HEK293T (cell line): ENCODE results near the gene ITLN2.
"Not testable (repeated sequence)": the region's sequence is repeated elsewhere in the genome, so short reads cannot be mapped to it uniquely, and the experiment has no call there.

Source experiments
- ARNT ChIP-seq: fragments of 450-650 bp; IDR thresholded peaks from 2 replicates; pipeline ENCODE4 v1.6.1; 2017; ENCODE audit warnings: mild to moderate bottlenecking
- BHLHE40 ChIP-seq: fragments of 450-650 bp; IDR thresholded peaks from 2 replicates; pipeline ENCODE4 v1.6.1; 2016; ENCODE audit warnings: mild to moderate bottlenecking, moderate library complexity, borderline replicate concordance
- CTBP1 ChIP-seq: fragments of 450-650 bp; IDR thresholded peaks from 2 replicates; pipeline ENCODE4 v1.6.1; 2016; ENCODE audit warnings: borderline replicate concordance
- ELF4 ChIP-seq: fragments of 450-650 bp; IDR thresholded peaks from 2 replicates; pipeline ENCODE4 v1.6.1; 2017; ENCODE audit warnings: antibody characterized with exemption
- FOXA1 ChIP-seq: fragments of 450-650 bp; IDR thresholded peaks from 2 replicates; pipeline ENCODE4 v1.6.1; 2016; ENCODE audit warnings: mild to moderate bottlenecking
- FOXK2 ChIP-seq: fragments of 450-650 bp; IDR thresholded peaks from 2 replicates; pipeline ENCODE4 v1.6.1; 2016; ENCODE audit warnings: mild to moderate bottlenecking
- FOXM1 ChIP-seq: fragments of 450-650 bp; IDR thresholded peaks from 2 replicates; pipeline ENCODE4 v1.6.1; 2017; ENCODE audit warnings: mild to moderate bottlenecking, borderline replicate concordance
- HDGF ChIP-seq: fragments of 450-650 bp; IDR thresholded peaks from 2 replicates; pipeline ENCODE4 v1.6.1; 2017; ENCODE audit warnings: antibody characterized with exemption, borderline replicate concordance
- LEF1 ChIP-seq: fragments of 450-650 bp; IDR thresholded peaks from 2 replicates; pipeline ENCODE4 v1.6.1; 2017; ENCODE audit warnings: mild to moderate bottlenecking, borderline replicate concordance
- NFRKB ChIP-seq: fragments of 450-650 bp; IDR thresholded peaks from 2 replicates; pipeline ENCODE4 v1.6.1; 2016; ENCODE audit warnings: mild to moderate bottlenecking, moderate library complexity
- SP1 ChIP-seq: fragments of 450-650 bp; IDR thresholded peaks from 2 replicates; pipeline ENCODE4 v1.6.1; 2017
- SUZ12 ChIP-seq: fragments of 450-650 bp; IDR thresholded peaks from 2 replicates; pipeline ENCODE4 v1.6.1; 2016; ENCODE audit warnings: mild to moderate bottlenecking
- TARDBP ChIP-seq: fragments of 450-650 bp; IDR thresholded peaks from 2 replicates; pipeline ENCODE4 v1.6.1; 2016
- ZNF384 ChIP-seq: fragments of 450-650 bp; IDR thresholded peaks from 2 replicates; pipeline ENCODE4 v1.6.1; 2016

DNA sequence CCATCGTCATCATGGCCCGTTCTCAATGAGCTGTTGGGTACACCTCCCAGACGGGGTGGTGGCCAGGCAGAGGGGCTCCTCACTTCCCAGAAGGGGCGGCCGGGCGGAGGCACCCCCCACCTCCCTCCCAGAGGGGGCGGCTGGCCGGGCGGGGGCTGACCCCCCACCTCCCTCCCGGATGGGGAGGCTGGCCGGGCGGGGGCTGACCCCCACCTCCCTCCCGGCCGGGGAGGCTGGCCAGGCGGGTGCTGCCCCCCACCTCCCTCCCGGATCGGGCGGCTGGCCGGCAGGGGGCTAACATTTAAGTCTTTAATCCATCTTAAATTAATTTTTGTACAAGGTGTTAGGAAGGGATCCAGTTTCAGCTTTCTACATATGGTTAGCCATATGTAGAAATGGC lies 17.9 kb downstream of the ITLN2 start:
- not testable (repeated sequence) for TF ChIP-seq FOXM1, ELF4, CTBP1, FOXK2, SP1, NFRKB, BHLHE40, FOXA1, TARDBP, LEF1, ZNF384, SUZ12, HDGF, ARNT
